H9 (cell line): ENCODE results near the gene STARD9. TPM values are rescaled to one million over a fixed set of nuclear protein-coding genes. Genes with fewer than 3 reads are reported as not detected.

Experiments
- DNase-seq: peaks from one replicate; pipeline ENCODE4 v3.0.0-alpha.2; 2017
- H2AFZ ChIP-seq: one replicate; pipeline ENCODE4 v1.6.1; 2013; ENCODE audit warnings: mild to moderate bottlenecking, low read length, control low read depth, moderate library complexity
- H2AK5ac ChIP-seq: 2 replicates; pipeline ENCODE4 v1.6.1; 2013; ENCODE audit warnings: low read length, control low read depth, mixed read lengths; ENCODE audit not compliant: insufficient read length
- H2BK120ac ChIP-seq: one replicate; pipeline ENCODE4 v1.6.1; 2013; ENCODE audit warnings: low read depth, mild to moderate bottlenecking, low read length, control low read depth, inconsistent platforms; ENCODE audit not compliant: poor library complexity, severe bottlenecking
- H2BK12ac ChIP-seq: 2 replicates; pipeline ENCODE4 v1.6.1; 2013; ENCODE audit warnings: low read length, control low read depth, mixed read lengths, low read depth; ENCODE audit not compliant: insufficient read length
- H2BK15ac ChIP-seq: 2 replicates; pipeline ENCODE4 v1.6.1; 2013; ENCODE audit warnings: low read depth, low read length, control low read depth
- H2BK20ac ChIP-seq: one replicate; pipeline ENCODE4 v1.6.1; 2013; ENCODE audit warnings: low read depth, mild to moderate bottlenecking, low read length, control low read depth, inconsistent platforms; ENCODE audit not compliant: poor library complexity, severe bottlenecking
- H2BK5ac ChIP-seq: 2 replicates; pipeline ENCODE4 v1.6.1; 2013; ENCODE audit warnings: low read length, control low read depth, mixed read lengths; ENCODE audit not compliant: insufficient read length
- H3K14ac ChIP-seq: 2 replicates; pipeline ENCODE4 v1.6.1; 2013; ENCODE audit warnings: low read length, control low read depth; ENCODE audit not compliant: insufficient read depth
- H3K18ac ChIP-seq: 2 replicates; pipeline ENCODE4 v1.6.1; 2013; ENCODE audit warnings: low read depth, mild to moderate bottlenecking, mixed read lengths, low read length, control low read depth; ENCODE audit not compliant: insufficient read length
- H3K23ac ChIP-seq: 2 replicates; pipeline ENCODE4 v1.6.1; 2013; ENCODE audit warnings: low read length, control low read depth, mixed read lengths, low read depth; ENCODE audit not compliant: insufficient read length
- H3K23me2 ChIP-seq: 2 replicates; pipeline ENCODE4 v1.6.1; 2013; ENCODE audit warnings: low read depth, mild to moderate bottlenecking, mixed read lengths, low read length, control low read depth; ENCODE audit not compliant: insufficient read length, poor library complexity, severe bottlenecking
- H3K27ac ChIP-seq: 2 replicates; pipeline ENCODE4 v1.5.1; 2013; ENCODE audit warnings: low read length, control low read depth, mixed read lengths, low read depth; ENCODE audit not compliant: insufficient read length
- H3K27me3 ChIP-seq: 2 replicates; pipeline ENCODE4 v1.6.1; 2013; ENCODE audit warnings: low read length, control low read depth, inconsistent platforms; ENCODE audit not compliant: insufficient read depth
- H3K4ac ChIP-seq: 2 replicates; pipeline ENCODE4 v1.6.1; 2013; ENCODE audit warnings: low read depth, mild to moderate bottlenecking, control low read depth, inconsistent platforms, low read length, moderate library complexity
- H3K4me1 ChIP-seq: 2 replicates; pipeline ENCODE4 v1.6.1; 2013; ENCODE audit warnings: low read length, control low read depth, inconsistent platforms; ENCODE audit not compliant: insufficient read depth
- H3K4me2 ChIP-seq: 2 replicates; pipeline ENCODE4 v1.6.1; 2013; ENCODE audit warnings: low read length, control low read depth, mixed read lengths; ENCODE audit not compliant: insufficient read length, insufficient read depth
- H3K56ac ChIP-seq: 2 replicates; pipeline ENCODE4 v1.6.1; 2013; ENCODE audit warnings: low read depth, mild to moderate bottlenecking, mixed read lengths, low read length, control low read depth; ENCODE audit not compliant: insufficient read length
- H3K79me1 ChIP-seq: 2 replicates; pipeline ENCODE4 v1.6.1; 2013; ENCODE audit warnings: low read depth, mild to moderate bottlenecking, moderate library complexity, low read length, control low read depth, inconsistent platforms; ENCODE audit not compliant: insufficient read depth, poor library complexity, severe bottlenecking
- H3K79me2 ChIP-seq: 2 replicates; pipeline ENCODE4 v1.6.1; 2013; ENCODE audit warnings: low read length, control low read depth, inconsistent platforms; ENCODE audit not compliant: insufficient read depth
- H3K9ac ChIP-seq: 2 replicates; pipeline ENCODE4 v1.6.1; 2013; ENCODE audit warnings: low read length, control low read depth, mixed read lengths; ENCODE audit not compliant: insufficient read length; ENCODE audit errors: extremely low read depth
- H3K9me3 ChIP-seq: one replicate; pipeline ENCODE4 v1.6.1; 2013; ENCODE audit warnings: low read depth, low read length, inconsistent platforms; ENCODE audit not compliant: control insufficient read depth
- H3T11ph ChIP-seq: one replicate; pipeline ENCODE4 v1.6.1; 2013; ENCODE audit warnings: mild to moderate bottlenecking, low read length, control low read depth, inconsistent platforms
- H4K20me1 ChIP-seq: one replicate; pipeline ENCODE4 v1.6.1; 2013; ENCODE audit not compliant: control insufficient read depth, insufficient read length, insufficient read depth
- H4K5ac ChIP-seq: 2 replicates; pipeline ENCODE4 v1.6.1; 2013; ENCODE audit warnings: low read depth, mild to moderate bottlenecking, mixed read lengths, low read length, control low read depth; ENCODE audit not compliant: insufficient read length
- H4K8ac ChIP-seq: replicated peaks from 2 replicates; pipeline ENCODE4 v1.6.1; 2013; ENCODE audit warnings: low read length, control low read depth, mixed read lengths, low read depth; ENCODE audit not compliant: insufficient read length
- H4K91ac ChIP-seq: 2 replicates; pipeline ENCODE4 v1.6.1; 2013; ENCODE audit warnings: low read depth, mild to moderate bottlenecking, moderate library complexity, mixed read lengths, low read length, control low read depth; ENCODE audit not compliant: insufficient read length
- H3K27ac Mint-ChIP-seq, 3 experiments: 2 replicates in 2 of 3; 3 replicates in 1 of 3; pipeline ENCODE4 v1.8.0; 2020 to 2021; ENCODE audit warnings: mixed read lengths in 3 of 3, mild to moderate bottlenecking in 1 of 3, moderate library complexity in 1 of 3
- H3K27me3 Mint-ChIP-seq: 2 replicates; pipeline ENCODE4 v1.8.0; 2021; ENCODE audit warnings: low read depth, mild to moderate bottlenecking, moderate library complexity, mixed read lengths
- H3K36me3 Mint-ChIP-seq, 3 experiments: 2 replicates in 2 of 3; 3 replicates in 1 of 3; pipeline ENCODE4 v1.8.0; 2020 to 2021; ENCODE audit warnings: low read depth in 3 of 3, mixed read lengths in 3 of 3; ENCODE audit not compliant: insufficient read depth in 1 of 3
- H3K4me1 Mint-ChIP-seq, 2 experiments: 2 replicates each; pipeline ENCODE4 v1.8.0; 2020; ENCODE audit warnings: mixed read lengths in 2 of 2
- H3K4me3 Mint-ChIP-seq, 2 experiments: 2 replicates in 1 of 2; 3 replicates in 1 of 2; pipeline ENCODE4 v1.8.0; 2020 to 2021; ENCODE audit warnings: mild to moderate bottlenecking in 2 of 2, mixed read lengths in 2 of 2, moderate library complexity in 1 of 2
- H3K9me3 Mint-ChIP-seq, 2 experiments: 2 replicates in 1 of 2; 3 replicates in 1 of 2; pipeline ENCODE4 v1.8.0; 2020; ENCODE audit warnings: mild to moderate bottlenecking in 2 of 2, mixed read lengths in 2 of 2, moderate library complexity in 1 of 2
- whole genome bisulfite sequencing: extraction: QIAGEN DNeasy Blood & Tissue Kit; methylation state at CpG from one replicate; pipeline ENCODE4 v1.1.7; 2013; ENCODE audit warnings: missing lambda C conversion rate, low lambda C conversion rate, mixed read lengths; ENCODE audit not compliant: insufficient read length; ENCODE audit errors: extremely low coverage; 5-methylcytosine and 5-hydroxymethylcytosine counted together
- total RNA-seq: library from RNA; stranded (reverse); gene quantifications from 2 replicates; pipeline ENCODE4 v1.2.1, GENCODE V29; 2021
- TF ChIP-seq, protein P1 (sequence below): fragments of 200-600 bp; sonication (generic); conservative IDR thresholded peaks from 3 replicates; pipeline ENCODE4 v1.8.0; 2021; ENCODE audit warnings: antibody characterized with exemption, mild to moderate bottlenecking

The STARD9 gene
- total RNA-seq, 1 experiment from 2014 or later: 6.9 TPM

DNA sequence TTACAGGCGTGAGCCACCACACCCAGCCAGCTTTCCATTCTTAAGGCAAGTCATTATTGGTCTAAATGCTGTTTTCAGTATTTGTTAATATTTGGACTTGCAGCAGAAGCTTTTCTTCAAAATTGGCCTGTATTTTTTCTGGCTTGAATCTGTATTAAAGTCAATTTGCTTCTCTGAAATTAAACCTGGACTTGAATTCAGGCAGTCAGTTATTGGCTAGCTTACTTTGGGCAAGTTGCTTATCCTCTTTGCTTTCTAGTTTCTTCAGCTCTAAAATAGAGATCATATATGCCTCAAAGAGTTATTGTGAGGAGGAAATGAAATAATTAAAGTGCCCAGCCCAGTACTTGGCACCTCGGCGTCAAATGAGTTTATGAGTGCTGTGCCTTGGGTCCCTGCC, 17.3 kb downstream of the STARD9 start:
- no peak overlapping the region; a peak in 1 of 5 replicates for H3K4me3 Mint-ChIP-seq
- H3K27ac Mint-ChIP-seq: no peak overlapping the region
- Histone ChIP-seq H3K79me2 (no peaks in the 10 kb centered on the region), H3K27me3 (no peaks in the 10 kb centered on the region), H2BK120ac (no peak overlapping the region), H2AK5ac (no peak overlapping the region), H3K18ac (no peak overlapping the region), H3K23ac (no peak overlapping the region), H2BK15ac (no peak overlapping the region), H3K4ac (no peak overlapping the region), H3K14ac (no peak overlapping the region), H3K9ac (no peak overlapping the region), H4K91ac (no peak overlapping the region), H2BK12ac (no peak overlapping the region), H3K27ac (no peak overlapping the region), H2AFZ (no peak overlapping the region), H3K79me1 (no peaks in the 10 kb centered on the region), H3K9me3 (no peaks in the 10 kb centered on the region), H3T11ph (no peak overlapping the region), H3K4me1 (no peaks in the 10 kb centered on the region), H4K5ac (no peak overlapping the region), H2BK20ac (no peak overlapping the region), H3K23me2 (no peaks in the 10 kb centered on the region), H4K8ac (no peak overlapping the region), H2BK5ac (no peak overlapping the region), H3K4me2 (no peak overlapping the region), H3K56ac (no peak overlapping the region), H4K20me1 (no peaks in the 10 kb centered on the region)
- no peak for DNase-seq
- no peaks in the 10 kb centered on the region for H3K9me3 Mint-ChIP-seq
- peaks cover 0 to 6% (median 0%) of the 10 kb centered on the region in 3 experiments; a peak in 4 of 7 replicates for H3K36me3 Mint-ChIP-seq
- no CpG with 5 or more reads among the region's 3 CpGs for WGBS
- peaks cover 10 to 15% of the 10 kb centered on the region in 2 experiments for H3K4me1 Mint-ChIP-seq
- no peaks in the 10 kb centered on the region for H3K27me3 Mint-ChIP-seq
- TF ChIP-seq, protein P1, sequence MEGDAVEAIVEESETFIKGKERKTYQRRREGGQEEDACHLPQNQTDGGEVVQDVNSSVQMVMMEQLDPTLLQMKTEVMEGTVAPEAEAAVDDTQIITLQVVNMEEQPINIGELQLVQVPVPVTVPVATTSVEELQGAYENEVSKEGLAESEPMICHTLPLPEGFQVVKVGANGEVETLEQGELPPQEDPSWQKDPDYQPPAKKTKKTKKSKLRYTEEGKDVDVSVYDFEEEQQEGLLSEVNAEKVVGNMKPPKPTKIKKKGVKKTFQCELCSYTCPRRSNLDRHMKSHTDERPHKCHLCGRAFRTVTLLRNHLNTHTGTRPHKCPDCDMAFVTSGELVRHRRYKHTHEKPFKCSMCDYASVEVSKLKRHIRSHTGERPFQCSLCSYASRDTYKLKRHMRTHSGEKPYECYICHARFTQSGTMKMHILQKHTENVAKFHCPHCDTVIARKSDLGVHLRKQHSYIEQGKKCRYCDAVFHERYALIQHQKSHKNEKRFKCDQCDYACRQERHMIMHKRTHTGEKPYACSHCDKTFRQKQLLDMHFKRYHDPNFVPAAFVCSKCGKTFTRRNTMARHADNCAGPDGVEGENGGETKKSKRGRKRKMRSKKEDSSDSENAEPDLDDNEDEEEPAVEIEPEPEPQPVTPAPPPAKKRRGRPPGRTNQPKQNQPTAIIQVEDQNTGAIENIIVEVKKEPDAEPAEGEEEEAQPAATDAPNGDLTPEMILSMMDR: no peak
